Neural cell (in vitro differentiated cells): ENCODE results near the gene TMEM53. TPM values are rescaled to one million over a fixed set of nuclear protein-coding genes. Genes with fewer than 3 reads are reported as not detected.

ENCODE experiments used
- H2AFZ ChIP-seq: fragments of 200-600, 300-800 bp; sonication (generic), shearing (Covaris generic); 2 replicates; pipeline ENCODE4 v1.6.0; 2014; ENCODE audit warnings: low read depth, mild to moderate bottlenecking, antibody characterized with exemption, low read length, moderate library complexity
- H3F3A ChIP-seq: fragments of 200-600 bp; shearing (Covaris generic); 2 replicates; pipeline ENCODE4 v1.6.1; 2016; ENCODE audit warnings: mild to moderate bottlenecking, moderate library complexity, mixed read lengths, antibody characterized with exemption, low read length; ENCODE audit not compliant: insufficient read depth, poor library complexity, severe bottlenecking
- H3K27ac ChIP-seq: fragments of 200-600, 300-800 bp; sonication (generic), shearing (Covaris generic); 2 replicates; pipeline ENCODE4 v1.5.1; 2014; ENCODE audit warnings: mild to moderate bottlenecking, low read length, moderate library complexity
- H3K27me3 ChIP-seq: fragments of 300-800, 200-600 bp; sonication (generic), shearing (Covaris generic); 2 replicates; pipeline ENCODE4 v1.6.0; 2014; ENCODE audit warnings: mild to moderate bottlenecking, low read depth, low read length, moderate library complexity; ENCODE audit not compliant: insufficient read depth
- H3K36me3 ChIP-seq: fragments of 300-800, 200-600 bp; sonication (generic), shearing (Covaris generic); 2 replicates; pipeline ENCODE4 v1.5.1; 2014; ENCODE audit warnings: mild to moderate bottlenecking, antibody characterized with exemption, low read length, moderate library complexity; ENCODE audit not compliant: insufficient read depth
- H3K4me2 ChIP-seq: fragments of 300-800, 200-600 bp; sonication (generic), shearing (Covaris generic); 2 replicates; pipeline ENCODE4 v1.6.0; 2014; ENCODE audit warnings: mild to moderate bottlenecking, low read length
- H3K4me3 ChIP-seq: fragments of 300-800, 200-600 bp; sonication (generic), shearing (Covaris generic); 2 replicates; pipeline ENCODE4 v1.5.1; 2014; ENCODE audit warnings: mild to moderate bottlenecking, low read length, moderate library complexity
- H3K79me2 ChIP-seq: fragments of 200-600 bp; shearing (Covaris generic); replicated peaks from 2 replicates; pipeline ENCODE4 v1.6.0; 2014; ENCODE audit warnings: mild to moderate bottlenecking, low read length, moderate library complexity; ENCODE audit not compliant: insufficient read depth
- H3K9ac ChIP-seq: fragments of 300-800, 200-600 bp; sonication (generic), shearing (Covaris generic); 2 replicates; pipeline ENCODE4 v1.6.1; 2016; ENCODE audit warnings: mild to moderate bottlenecking, low read length, mixed read lengths
- H3K9me2 ChIP-seq: fragments of 200-600 bp; shearing (Covaris generic); 2 replicates; pipeline ENCODE4 v1.6.1; 2016; ENCODE audit warnings: mild to moderate bottlenecking, low read length, mixed read lengths; ENCODE audit not compliant: insufficient read depth
- H3K9me3 ChIP-seq: fragments of 200-600, 300-800 bp; sonication (generic), shearing (Covaris generic); 2 replicates; pipeline ENCODE4 v1.6.1; 2016; ENCODE audit warnings: mild to moderate bottlenecking, mixed run types, low read length, moderate library complexity, mixed read lengths
- H4K20me1 ChIP-seq: fragments of 200-600 bp; shearing (Covaris generic); 2 replicates; pipeline ENCODE4 v1.6.1; 2016; ENCODE audit warnings: mild to moderate bottlenecking, mixed run types; ENCODE audit not compliant: insufficient read depth
- CTCF ChIP-seq: fragments of 450-650 bp; IDR thresholded peaks from 2 replicates; pipeline ENCODE4 v1.5.1; 2014; ENCODE audit warnings: antibody characterized with exemption, mild to moderate bottlenecking, moderate library complexity; ENCODE audit not compliant: poor library complexity, severe bottlenecking
- EP300 ChIP-seq: fragments of 450-650 bp; conservative IDR thresholded peaks from 2 replicates; pipeline ENCODE4 v1.6.1; 2014; ENCODE audit warnings: antibody characterized with exemption, mild to moderate bottlenecking, moderate library complexity; ENCODE audit not compliant: poor library complexity, severe bottlenecking
- EZH2 ChIP-seq: fragments of 200-600, 300-800 bp; shearing (Covaris generic), sonication (generic); IDR thresholded peaks from 2 replicates; pipeline ENCODE4 v1.6.1; 2014; ENCODE audit warnings: antibody characterized with exemption, low read length, borderline replicate concordance, mild to moderate bottlenecking; ENCODE audit not compliant: insufficient read depth, poor library complexity, severe bottlenecking
- MXI1 ChIP-seq: fragments of 450-650 bp; conservative IDR thresholded peaks from 2 replicates; pipeline ENCODE4 v1.6.1; 2014; ENCODE audit warnings: antibody characterized with exemption, mild to moderate bottlenecking; ENCODE audit not compliant: poor library complexity, severe bottlenecking
- POLR2AphosphoS5 ChIP-seq: IDR thresholded peaks from 2 replicates; pipeline ENCODE4 v1.6.1; 2012
- RAD21 ChIP-seq: fragments of 450-650 bp; conservative IDR thresholded peaks from 2 replicates; pipeline ENCODE4 v1.6.1; 2014; ENCODE audit warnings: antibody characterized with exemption, mild to moderate bottlenecking, moderate library complexity
- SMC3 ChIP-seq: fragments of 450-650 bp; conservative IDR thresholded peaks from 2 replicates; pipeline ENCODE4 v1.6.1; 2014; ENCODE audit warnings: antibody characterized with exemption, mild to moderate bottlenecking, moderate library complexity; ENCODE audit not compliant: poor library complexity
- TAF1 ChIP-seq: IDR thresholded peaks from 2 replicates; pipeline ENCODE4 v1.6.1; 2012; ENCODE audit warnings: low read depth
- polyA plus RNA-seq: library from polyadenylated mRNA; depleted of rRNA; stranded (reverse); fragments of >200 nt; gene quantifications from 2 replicates; pipeline ENCODE4 v1.2.3, GENCODE V29; 2014
- TF ChIP-seq, protein P1 (sequence below): IDR thresholded peaks from 2 replicates; pipeline ENCODE4 v1.6.1; 2012; ENCODE audit warnings: borderline replicate concordance

The TMEM53 gene
- polyA plus RNA-seq, 1 donor from 2014 or later, result 13.4 TPM

DNA sequence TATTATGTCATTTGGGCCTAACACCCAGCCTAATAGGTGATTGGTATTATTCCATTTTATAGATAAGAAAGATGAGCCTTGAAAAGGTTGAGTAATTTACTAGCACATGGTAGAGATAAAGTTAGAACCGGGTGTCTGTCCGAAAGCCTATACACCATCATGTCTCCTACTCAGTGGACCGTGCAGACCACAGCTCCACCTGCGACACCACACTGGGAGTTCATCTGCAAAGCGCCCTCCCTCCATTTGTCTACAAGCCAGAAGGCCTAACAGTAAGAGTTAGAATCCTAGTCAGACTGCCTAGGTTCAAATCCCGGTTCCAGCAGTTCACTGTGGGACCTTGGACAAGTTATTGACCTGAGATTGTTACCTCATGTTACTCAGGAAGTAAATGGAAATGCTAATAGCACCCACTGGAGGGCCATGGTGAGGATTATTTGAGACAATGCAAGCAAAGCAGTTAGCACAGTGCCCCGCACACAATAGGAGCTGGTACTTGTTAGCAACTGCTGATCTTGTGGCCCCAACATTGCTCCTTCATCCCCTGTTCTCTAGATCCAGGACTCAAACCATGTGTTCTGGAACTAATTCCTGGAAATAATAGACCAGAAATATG is 20.7 kb upstream of the TMEM53 start:
- H3K36me3 ChIP-seq, result no peaks in the 10 kb centered on the region
- no peaks in the 10 kb centered on the region for H3K9me2 ChIP-seq
- H3K79me2 ChIP-seq, result no peaks in the 10 kb centered on the region
- H3K9me3 ChIP-seq, result no peaks in the 10 kb centered on the region
- H3K27ac ChIP-seq, result no peak overlapping the region
- no peak overlapping the region for H3K4me3 ChIP-seq
- H2AFZ ChIP-seq, result no peak overlapping the region
- H3K27me3 ChIP-seq, result no peaks in the 10 kb centered on the region
- H4K20me1 ChIP-seq, result no peaks in the 10 kb centered on the region
- H3K4me2 ChIP-seq, result no peak overlapping the region
- no peaks in the 10 kb centered on the region for H3F3A ChIP-seq
- TF ChIP-seq TAF1 (no peak), EZH2 (no peak), CTCF (no peak), MXI1 (no peak), SMC3 (no peak), POLR2AphosphoS5 (no peak), RAD21 (no peak)
- no peak overlapping the region for H3K9ac ChIP-seq

DNA sequence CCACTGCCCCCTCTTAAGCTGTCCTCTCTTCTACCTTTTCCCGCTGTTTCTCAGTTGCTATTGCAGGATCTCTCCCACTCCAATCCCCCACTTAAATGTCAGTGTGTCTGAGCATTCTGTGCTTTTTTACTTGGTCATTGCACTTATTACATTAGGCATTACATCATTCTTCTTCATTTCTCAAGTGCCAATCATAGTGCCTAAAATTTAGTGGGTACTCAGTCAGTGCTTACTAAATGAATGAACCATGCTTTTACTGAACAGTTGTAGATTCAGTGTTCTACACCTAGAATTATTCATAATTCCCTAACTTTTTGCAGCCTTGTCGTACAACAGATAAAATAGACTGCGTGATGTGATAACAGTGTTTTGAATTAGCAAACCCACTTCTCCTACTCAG is 19.6 kb upstream of the TMEM53 start:
- no peak overlapping the region for H3K4me2 ChIP-seq
- H3K79me2 ChIP-seq, result no peaks in the 10 kb centered on the region
- no peak overlapping the region for H2AFZ ChIP-seq
- H3K36me3 ChIP-seq, result no peaks in the 10 kb centered on the region
- no peaks in the 10 kb centered on the region for H3K9me2 ChIP-seq
- no peaks in the 10 kb centered on the region for H3K9me3 ChIP-seq
- no peak overlapping the region for H3K27ac ChIP-seq
- TF ChIP-seq SMC3 (no peak), TAF1 (no peak), RAD21 (no peak), POLR2AphosphoS5 (no peak), CTCF (no peak), EZH2 (no peak), MXI1 (no peak), EP300 (no peak)
- TF ChIP-seq, protein P1, sequence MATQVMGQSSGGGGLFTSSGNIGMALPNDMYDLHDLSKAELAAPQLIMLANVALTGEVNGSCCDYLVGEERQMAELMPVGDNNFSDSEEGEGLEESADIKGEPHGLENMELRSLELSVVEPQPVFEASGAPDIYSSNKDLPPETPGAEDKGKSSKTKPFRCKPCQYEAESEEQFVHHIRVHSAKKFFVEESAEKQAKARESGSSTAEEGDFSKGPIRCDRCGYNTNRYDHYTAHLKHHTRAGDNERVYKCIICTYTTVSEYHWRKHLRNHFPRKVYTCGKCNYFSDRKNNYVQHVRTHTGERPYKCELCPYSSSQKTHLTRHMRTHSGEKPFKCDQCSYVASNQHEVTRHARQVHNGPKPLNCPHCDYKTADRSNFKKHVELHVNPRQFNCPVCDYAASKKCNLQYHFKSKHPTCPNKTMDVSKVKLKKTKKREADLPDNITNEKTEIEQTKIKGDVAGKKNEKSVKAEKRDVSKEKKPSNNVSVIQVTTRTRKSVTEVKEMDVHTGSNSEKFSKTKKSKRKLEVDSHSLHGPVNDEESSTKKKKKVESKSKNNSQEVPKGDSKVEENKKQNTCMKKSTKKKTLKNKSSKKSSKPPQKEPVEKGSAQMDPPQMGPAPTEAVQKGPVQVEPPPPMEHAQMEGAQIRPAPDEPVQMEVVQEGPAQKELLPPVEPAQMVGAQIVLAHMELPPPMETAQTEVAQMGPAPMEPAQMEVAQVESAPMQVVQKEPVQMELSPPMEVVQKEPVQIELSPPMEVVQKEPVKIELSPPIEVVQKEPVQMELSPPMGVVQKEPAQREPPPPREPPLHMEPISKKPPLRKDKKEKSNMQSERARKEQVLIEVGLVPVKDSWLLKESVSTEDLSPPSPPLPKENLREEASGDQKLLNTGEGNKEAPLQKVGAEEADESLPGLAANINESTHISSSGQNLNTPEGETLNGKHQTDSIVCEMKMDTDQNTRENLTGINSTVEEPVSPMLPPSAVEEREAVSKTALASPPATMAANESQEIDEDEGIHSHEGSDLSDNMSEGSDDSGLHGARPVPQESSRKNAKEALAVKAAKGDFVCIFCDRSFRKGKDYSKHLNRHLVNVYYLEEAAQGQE, result no peak
- no peaks in the 10 kb centered on the region for H3K27me3 ChIP-seq
- H3K9ac ChIP-seq, result no peak overlapping the region
- H4K20me1 ChIP-seq, result no peaks in the 10 kb centered on the region
- H3F3A ChIP-seq, result no peaks in the 10 kb centered on the region
- no peak overlapping the region for H3K4me3 ChIP-seq
